ENCODE results near the gene PADI2.

The PADI2 gene

DNA sequence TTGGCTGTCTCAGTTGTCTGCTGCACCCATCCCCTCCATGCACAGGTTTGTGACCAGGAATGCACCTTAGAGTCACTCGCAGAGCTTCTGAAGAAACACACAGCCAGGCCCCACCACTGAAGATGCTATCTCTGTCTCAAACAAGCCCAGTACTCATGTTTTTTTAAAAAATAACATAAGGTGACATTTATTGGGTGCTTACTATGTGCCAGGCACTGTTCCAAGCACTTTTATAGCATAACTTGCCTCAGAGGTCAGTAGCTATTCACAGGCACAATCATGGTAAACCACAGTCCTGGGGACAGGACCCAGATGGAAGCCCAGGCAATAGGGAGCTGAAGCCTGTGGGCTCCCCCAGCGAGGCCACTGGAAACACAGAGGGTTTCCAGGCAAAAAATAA is 98.7 kb downstream of the PADI2 start:
- DNase-seq (ENCODE audit: low read depth in 2 of 2): no peak

DNA sequence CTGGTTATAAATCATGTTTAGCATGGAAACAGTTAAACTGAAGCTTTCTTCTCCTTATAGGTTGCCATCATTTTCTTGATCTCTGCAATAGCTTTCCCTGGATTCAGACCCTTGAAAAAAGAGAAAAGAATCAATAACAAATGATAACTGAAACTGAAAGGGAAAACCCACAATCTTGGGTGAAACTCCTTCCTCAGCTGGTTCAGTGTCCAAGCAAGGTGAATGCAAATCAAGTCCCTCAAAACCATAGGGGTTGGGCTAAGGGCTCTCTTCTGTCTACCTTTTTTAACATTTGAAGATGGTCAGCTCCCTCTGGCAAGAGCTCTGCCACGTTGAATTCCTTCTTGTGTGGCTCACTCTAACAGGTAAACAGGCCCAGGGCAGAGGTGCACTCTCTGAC is 100.4 kb downstream of the PADI2 start:
- no peak for DNase-seq (ENCODE audit: low read depth in 2 of 2)

DNA sequence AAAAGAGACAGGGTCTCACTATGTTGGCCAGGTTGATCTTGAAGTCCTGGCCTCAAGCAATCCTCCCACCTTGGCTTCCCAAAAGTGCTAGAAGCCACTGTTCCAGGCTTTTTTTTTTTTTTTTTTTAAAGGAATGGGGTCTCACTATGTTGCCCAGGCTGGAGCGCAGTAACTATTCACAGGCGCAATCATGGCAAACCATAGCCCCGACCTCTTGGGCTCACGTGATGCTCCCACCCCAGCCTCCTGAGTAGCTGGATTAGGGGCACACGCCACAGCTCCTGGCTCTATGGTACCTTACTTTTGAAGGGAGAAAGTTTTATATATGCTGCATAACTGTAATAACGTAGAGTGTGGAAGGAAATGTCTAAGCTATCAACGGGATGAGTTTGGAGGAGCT is 101.8 kb downstream of the PADI2 start:
- DNase-seq (ENCODE audit: low read depth in 2 of 2): no peak

Measured in fibroblast of skin of left quadriceps (primary cell).